SH-SY5Y (cell line): ENCODE measurements around the gene REP15.

Source experiments
- GATA2 ChIP-seq: IDR thresholded peaks from 2 replicates; pipeline ENCODE4 v1.6.1; 2011; ENCODE audit warnings: mild to moderate bottlenecking, low read depth, low read length
- GATA3 ChIP-seq: IDR thresholded peaks from 2 replicates; pipeline ENCODE4 v1.6.1; 2011; ENCODE audit warnings: low read depth, mild to moderate bottlenecking, low read length, moderate library complexity

- TF ChIP-seq GATA2 (no peak), GATA3 (no peak)
Observed at GRCh38 chr12:27650011-27650410, 46.2 kb upstream of the REP15 start.
